ENCODE measurements around the gene SLC6A14.

Gene SLC6A14

DNA sequence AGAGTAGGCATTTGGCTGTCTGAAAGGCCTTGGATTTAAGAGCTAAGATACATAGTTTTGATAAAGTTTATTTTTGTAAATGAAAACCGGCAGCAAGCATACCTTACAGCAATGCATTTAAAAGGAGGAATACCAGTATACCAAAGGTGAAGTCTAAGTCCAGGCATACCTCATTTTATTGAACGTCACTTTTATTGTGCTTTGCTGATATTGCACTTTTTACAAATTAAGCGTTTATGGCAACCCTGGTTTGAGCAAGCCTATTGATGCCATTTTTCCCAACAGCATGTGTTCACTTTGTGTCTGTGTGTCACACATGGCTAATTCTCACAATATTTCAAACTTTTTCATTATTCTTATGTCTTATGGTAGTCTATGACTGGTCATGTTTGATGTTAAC lies 8.4 kb upstream of the SLC6A14 start:
- H3K4me3 ChIP-seq (ENCODE audit: control insufficient read depth, low read depth, low read length): no peak overlapping the region
- no peak for TF ChIP-seq CTCF (conservative IDR thresholded peaks at IDR 0.05; ENCODE audit: control insufficient read depth, insufficient read depth, low read depth, low read length)
- no peak for DNase-seq (ENCODE audit: low read depth)

GRCh38 chrX:116435597-116435996 lies 809 bp upstream of the SLC6A14 start:
- no peak for TF ChIP-seq CTCF (conservative IDR thresholded peaks at IDR 0.05; ENCODE audit: control insufficient read depth, insufficient read depth, low read depth, low read length)
- no peak overlapping the region for H3K4me3 ChIP-seq (ENCODE audit: control insufficient read depth, low read depth, low read length)
- no peak for DNase-seq (ENCODE audit: low read depth)

- TF ChIP-seq CTCF (conservative IDR thresholded peaks at IDR 0.05; ENCODE audit: control insufficient read depth, insufficient read depth, low read depth, low read length): no peak
- no peak for DNase-seq (ENCODE audit: low read depth)
- no peak overlapping the region for H3K4me3 ChIP-seq (ENCODE audit: control insufficient read depth, low read depth, low read length)
Observed at GRCh38 chrX:116449156-116449555, 12.8 kb downstream of the SLC6A14 start.

DNA sequence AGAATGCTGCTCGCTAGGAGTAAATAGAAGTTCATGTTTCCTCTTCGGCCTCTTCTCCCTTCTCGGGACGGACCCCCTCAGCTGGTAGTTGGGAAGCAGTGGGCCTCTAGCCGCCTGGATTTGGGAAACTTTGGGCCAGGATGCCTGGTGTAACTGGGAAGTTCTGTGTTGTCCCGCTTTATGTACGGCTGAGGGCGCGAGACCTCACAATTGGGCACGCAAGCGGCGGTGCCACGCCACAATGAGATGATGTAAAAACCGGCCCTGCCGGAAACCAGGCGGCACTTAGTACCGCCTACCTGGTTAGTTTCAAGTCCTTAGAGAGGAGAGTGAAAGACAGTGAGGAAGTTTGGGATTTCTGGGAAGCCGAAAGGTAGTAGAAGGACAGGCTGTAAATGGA lies 26.4 kb downstream of the SLC6A14 start, which contains the start of gene CT83:
Gene CT83 (minus strand): TSS at position 155 of the 400 bp plus-strand sequence. CDS start 120 bp downstream, at position 35.
- H3K4me3 ChIP-seq (ENCODE audit: control insufficient read depth, low read depth, low read length): no peak within 1 kb of the TSS
- TF ChIP-seq CTCF (conservative IDR thresholded peaks at IDR 0.05; ENCODE audit: control insufficient read depth, insufficient read depth, low read depth, low read length): no peak
- no peak for DNase-seq (ENCODE audit: low read depth)

DNA sequence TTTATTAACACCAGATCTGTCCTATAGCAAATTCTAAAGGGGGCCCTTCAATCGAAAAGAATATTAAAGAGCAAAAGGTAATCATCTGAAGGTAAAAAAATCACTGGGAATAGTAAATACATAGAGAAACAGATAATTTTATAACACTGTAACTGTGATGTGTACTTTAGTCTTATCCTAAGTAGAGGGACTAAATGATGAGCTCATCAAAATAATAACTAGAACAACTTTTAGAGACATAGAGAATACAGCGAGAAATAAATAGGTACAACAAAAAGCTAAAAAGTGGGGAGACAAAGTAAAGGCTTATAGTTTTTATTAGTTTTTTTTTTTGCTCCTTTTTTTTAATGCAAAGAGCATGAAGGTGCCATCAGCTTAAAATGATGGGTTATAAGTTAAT lies 43.7 kb downstream of the SLC6A14 start:
- DNase-seq (ENCODE audit: low read depth): no peak
- no peak for TF ChIP-seq CTCF (conservative IDR thresholded peaks at IDR 0.05; ENCODE audit: control insufficient read depth, insufficient read depth, low read depth, low read length)
- H3K4me3 ChIP-seq (ENCODE audit: control insufficient read depth, low read depth, low read length): no peak overlapping the region

DNA sequence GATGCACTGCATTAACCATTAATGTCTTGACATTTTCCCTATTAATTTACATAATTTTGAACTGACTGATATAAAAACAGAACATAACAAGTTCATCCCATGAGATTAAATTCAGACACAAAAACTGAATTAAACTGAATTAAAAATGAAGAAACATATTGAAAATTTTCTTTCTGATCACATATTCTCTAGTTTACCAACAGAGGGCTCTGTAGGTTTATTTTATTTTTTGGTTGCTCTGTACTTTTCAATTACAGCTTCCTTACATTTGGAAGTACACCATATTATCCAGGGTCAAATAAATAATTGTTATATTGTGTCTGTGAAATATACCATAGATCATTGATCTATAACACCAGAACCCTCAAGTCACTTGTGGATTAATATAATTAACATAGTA lies 53.7 kb downstream of the SLC6A14 start:
- H3K4me3 ChIP-seq (ENCODE audit: control insufficient read depth, low read depth, low read length): no peak overlapping the region
- peak; percentile 39 for TF ChIP-seq CTCF (conservative IDR thresholded peaks at IDR 0.05; ENCODE audit: control insufficient read depth, insufficient read depth, low read depth, low read length)
- DNase-seq (ENCODE audit: low read depth): peak; percentile 8

DNA sequence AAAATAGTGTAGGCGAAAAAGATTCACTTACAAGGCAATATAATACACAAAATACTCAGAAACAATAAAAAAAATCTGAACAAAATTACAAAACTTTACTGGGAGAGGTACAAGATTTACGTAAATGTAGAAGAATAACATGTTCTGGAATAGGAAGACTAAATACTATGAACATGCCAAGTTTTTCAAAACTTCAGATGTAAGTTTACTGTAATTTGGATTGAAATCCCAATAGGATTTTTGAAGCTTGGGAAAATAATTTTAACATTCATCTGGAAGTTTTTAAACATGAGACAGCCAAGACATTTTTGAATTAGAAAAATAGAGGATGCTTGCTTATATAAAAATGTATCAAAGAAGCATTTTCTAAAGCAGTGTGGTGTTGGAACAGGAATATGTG lies 56.9 kb downstream of the SLC6A14 start:
- no peak overlapping the region for H3K4me3 ChIP-seq (ENCODE audit: control insufficient read depth, low read depth, low read length)
- DNase-seq (ENCODE audit: low read depth): no peak
- TF ChIP-seq CTCF (conservative IDR thresholded peaks at IDR 0.05; ENCODE audit: control insufficient read depth, insufficient read depth, low read depth, low read length): no peak

Data from fibroblast of mammary gland (primary cell).